NCI-H128 (cell line): ENCODE measurements around the gene SMYD1.

Experiments used
- DNase-seq: peaks from one replicate; lab custom pipeline; 2025; ENCODE audit not compliant: unreplicated experiment; lab: John Stamatoyannopoulos, UW

The SMYD1 gene

DNA sequence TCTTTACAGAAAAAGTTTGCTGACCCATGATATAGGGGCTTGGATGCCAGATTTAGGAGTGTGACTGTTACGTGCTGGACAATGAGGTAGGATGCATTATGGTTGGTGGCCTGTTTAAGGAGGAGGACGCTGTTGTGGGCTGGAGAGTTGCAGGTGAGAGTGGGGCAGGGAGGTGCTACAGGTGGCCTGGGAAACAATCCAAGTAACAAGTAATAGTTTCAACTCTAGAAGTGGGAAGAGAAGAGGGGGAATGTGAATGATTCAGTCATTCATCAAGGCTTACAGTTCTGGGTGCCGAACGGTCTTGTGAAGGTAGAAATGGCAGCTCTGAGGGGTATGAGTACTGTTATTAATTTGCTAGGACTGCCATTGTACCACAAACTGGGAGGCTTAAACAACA lies 54.1 kb downstream of the SMYD1 start:
- no peak for DNase-seq

DNA sequence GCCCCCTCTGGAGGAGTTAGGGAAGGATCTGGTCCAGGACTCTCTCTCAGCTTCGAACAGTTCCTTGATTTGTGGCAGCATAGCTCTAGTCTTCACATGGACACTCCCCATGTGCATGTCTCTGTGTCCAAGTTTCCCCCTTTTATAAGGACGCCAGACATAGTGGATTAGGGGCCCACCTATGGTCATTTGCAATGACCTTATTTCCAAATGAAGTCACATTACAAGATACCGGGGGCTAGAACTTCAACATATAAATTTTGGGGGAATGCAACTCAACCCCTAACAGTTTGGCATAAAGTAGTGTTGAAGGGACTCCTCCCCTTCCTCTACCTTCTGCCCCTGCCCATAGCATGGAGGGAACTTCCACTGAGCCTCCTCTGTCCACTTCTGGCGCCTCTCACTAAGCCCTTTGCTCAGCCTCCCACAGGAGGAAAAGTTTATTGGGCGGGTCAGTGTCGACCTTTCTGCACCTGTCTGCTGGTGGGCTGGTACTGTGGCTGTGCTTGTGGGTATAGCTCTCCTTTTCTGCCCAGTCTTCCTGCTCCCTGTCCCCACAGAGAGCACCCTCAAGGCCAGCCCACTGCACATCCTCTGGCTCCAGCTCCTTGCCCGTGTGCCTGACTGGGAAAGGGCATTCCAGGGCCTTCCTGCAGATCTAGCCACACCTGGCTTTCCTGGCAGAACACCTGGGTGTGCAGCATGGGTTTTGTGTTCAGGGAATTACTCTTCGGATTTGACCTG lies 54.7 kb downstream of the SMYD1 start:
- no peak for DNase-seq

DNA sequence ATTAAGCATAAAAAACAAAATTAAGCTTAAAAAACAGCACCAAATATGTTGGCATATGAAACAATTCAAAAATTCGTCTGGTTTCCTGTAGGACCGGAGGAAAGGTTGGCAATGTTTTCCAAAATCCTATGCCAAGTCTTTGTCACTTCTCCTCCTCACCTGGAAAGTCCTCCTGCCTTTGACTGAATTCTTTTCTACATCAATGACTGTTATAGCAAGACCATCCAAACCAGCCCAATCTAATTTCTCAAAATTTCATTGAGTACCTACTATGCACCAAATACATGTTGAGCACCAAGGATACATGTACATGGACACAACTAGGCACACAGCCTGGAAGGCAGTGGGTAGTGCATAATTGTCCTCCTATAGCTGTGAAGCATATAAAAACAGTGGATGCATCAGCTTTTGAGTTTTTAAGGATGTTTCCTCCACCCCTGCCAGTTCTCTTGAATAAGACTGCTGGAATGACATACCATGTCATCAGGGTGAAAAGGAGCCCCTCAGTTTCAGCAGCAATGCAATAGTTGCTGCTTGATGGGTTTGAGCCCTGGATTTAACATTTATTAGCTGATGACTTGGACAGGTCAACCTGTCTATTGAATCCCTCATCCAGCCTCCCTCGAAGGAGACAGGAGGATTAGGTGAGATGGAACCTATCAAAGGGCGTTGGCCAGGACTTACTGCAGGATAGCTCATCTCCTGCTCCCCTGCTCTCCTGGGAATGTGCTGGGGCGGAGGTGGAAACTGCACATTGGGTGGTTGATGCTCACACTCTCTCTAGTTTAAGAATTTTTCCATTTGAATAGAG lies 55.7 kb downstream of the SMYD1 start:
- DNase-seq: no peak

- no peak for DNase-seq
Observed at GRCh38 chr2:88123975-88124917, 56.6 kb downstream of the SMYD1 start.

GRCh38 chr2:88125344-88125923 lies 57.8 kb downstream of the SMYD1 start:
- DNase-seq: no peak

GRCh38 chr2:88125924-88126771 lies 58.5 kb downstream of the SMYD1 start:
- no peak for DNase-seq

- no peak for DNase-seq
Observed at GRCh38 chr2:88126772-88127637, 59.4 kb downstream of the SMYD1 start.

DNA sequence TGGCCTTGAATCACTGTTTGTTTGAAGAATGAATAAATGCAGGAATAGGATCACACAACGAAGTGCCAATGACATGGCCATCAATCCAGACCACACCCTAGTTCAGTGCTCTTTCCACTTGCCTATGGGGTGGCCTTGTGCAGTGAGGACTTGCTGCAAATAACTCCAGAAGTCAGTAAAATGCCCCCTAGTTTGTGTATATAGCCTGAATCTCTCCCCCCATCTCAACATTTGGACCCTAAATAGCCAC lies 59.9 kb downstream of the SMYD1 start:
- no peak for DNase-seq

GRCh38 chr2:88127888-88128653 lies 60.4 kb downstream of the SMYD1 start, which contains the start of gene FABP1:
Gene FABP1, minus strand, starts transcription at chr2:88128062. Its CDS starts 45 bp downstream, at chr2:88128017.
- no peak for DNase-seq

DNA sequence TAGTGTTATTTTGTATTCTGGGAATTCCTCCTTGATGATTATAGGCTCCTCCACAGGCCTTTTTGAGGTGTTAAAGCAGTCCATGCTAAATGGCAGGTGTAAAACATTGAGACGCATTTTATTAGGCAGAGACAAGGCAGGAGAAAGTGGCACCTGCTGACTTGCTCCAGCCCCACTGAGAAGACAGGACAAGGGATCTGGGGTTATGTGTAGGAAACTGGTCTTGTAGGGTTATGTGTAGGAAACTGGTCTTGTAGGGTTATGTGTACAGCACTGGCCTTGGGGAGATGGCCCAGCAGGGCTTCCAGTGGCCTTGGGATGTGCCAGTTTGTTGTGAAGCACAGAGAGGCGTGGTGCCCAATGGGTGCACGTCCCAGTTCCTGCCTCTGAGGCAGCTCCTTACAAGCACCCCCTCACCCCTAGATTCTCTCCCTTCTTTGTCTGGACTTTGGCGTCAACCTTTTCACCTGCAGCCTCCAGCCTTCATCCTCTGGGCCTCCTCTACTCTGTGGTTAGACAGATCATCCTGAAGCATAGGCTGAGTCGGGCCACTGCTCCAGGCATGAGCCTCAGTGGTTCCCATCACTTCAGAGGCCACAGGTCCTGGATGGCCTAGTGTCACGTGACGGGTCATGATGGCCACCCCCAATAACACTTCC lies 61.2 kb downstream of the SMYD1 start:
- DNase-seq: no peak

DNA sequence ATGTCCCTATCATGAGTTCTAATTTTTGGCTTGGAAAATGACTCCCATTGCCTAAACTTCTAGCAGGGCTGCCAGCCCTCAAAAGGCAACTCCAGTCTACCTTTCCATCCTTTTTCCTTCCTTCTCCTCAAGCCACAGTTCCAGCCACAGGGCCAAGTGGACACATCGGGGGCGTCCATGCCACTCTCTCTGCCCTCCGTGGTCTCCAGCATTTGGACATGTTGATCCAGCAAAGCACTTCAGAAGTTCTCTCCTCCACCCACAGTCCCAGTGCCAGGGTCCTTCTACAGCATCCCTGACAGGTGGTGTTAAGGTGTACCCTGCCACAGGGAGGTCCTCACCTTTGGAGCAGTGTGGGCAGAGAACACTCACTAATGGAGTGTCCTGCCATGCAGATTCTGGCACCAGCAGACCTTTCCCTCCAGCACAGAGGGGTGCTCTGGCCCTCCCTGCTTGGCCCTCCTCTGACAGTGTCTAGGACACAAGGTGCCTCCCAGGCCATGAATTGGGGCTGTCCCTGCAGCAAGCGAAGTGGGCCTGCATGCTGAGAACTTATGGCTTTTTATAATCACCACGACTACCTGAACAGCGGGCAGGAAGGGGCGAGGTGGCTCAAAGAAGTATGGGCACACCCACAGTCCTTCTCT lies 61.8 kb downstream of the SMYD1 start:
- DNase-seq: no peak

GRCh38 chr2:88131201-88131998 lies 63.8 kb downstream of the SMYD1 start:
- DNase-seq: no peak

- DNase-seq: no peak
Observed at GRCh38 chr2:88131999-88132368, 64.4 kb downstream of the SMYD1 start.

DNA sequence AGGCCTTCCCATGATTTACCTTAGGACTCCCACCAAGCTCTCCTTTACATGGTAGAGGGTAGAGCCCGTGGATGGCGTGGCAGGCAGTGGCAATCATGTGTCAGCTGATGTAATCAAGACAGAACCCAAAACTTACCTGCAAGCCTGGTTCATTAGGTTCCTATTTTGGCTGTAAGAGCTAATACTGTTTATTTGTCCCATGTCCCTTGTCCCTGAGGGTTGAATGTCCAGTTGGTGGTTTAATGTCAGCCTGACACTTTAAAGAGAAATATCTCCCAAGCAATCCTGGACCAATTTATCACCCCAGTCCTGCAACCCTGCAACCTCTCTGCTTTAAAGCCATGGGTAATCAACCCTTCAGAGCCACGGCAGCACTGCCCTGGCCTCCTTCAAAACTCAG lies 66.2 kb downstream of the SMYD1 start:
- no peak for DNase-seq

DNA sequence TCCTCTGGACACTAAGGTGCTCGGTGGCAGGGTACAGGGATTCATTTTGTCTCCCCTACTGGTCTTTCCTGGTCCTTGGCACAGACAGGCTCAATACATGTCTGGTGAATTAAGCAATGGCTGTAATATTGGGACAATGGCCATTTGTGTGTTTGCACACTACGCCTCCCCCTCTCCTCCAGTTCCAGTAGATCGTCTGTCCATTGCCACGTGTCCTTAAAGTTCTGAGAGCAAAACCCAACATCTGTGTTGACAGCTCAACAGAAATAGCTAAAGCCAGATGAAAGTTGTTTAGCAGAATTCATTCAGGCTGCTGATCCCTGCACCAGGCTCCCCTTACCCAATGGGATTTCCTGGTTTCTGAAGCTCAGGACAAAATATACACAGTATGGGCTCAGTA lies 69.2 kb downstream of the SMYD1 start:
- DNase-seq: no peak

GRCh38 chr2:88137833-88138232 lies 70.2 kb downstream of the SMYD1 start:
- DNase-seq: no peak

- DNase-seq: no peak
Observed at GRCh38 chr2:88139203-88139702, 71.6 kb downstream of the SMYD1 start.
